HG02852 (cell line): ENCODE measurements around the gene NIN.
"Not testable (repeated sequence)": the region's sequence is repeated elsewhere in the genome, so short reads cannot be mapped to it uniquely, and the experiment has no call there.

ENCODE experiments used
- ATAC-seq: cut with Tn5 transposase; IDR thresholded peaks from one replicate; pipeline ENCODE4 v1.9.1; 2021; ENCODE audit warnings: mild to moderate bottlenecking, moderate library complexity; ENCODE audit not compliant: unreplicated experiment

NIN gene

GRCh38 chr14:50719911-50720759 lies 110.8 kb downstream of the NIN start:
- no peak for ATAC-seq

- ATAC-seq, result no peak
These were observed 112.0 kb downstream of the NIN start for GRCh38 chr14:50718949-50719348.

- no peak for ATAC-seq
These were observed 113.2 kb downstream of the NIN start for GRCh38 chr14:50717811-50718210.

GRCh38 chr14:50714450-50715073 lies 116.4 kb downstream of the NIN start:
- no peak for ATAC-seq

GRCh38 chr14:50711043-50711442 lies 119.9 kb downstream of the NIN start:
- no peak for ATAC-seq

DNA sequence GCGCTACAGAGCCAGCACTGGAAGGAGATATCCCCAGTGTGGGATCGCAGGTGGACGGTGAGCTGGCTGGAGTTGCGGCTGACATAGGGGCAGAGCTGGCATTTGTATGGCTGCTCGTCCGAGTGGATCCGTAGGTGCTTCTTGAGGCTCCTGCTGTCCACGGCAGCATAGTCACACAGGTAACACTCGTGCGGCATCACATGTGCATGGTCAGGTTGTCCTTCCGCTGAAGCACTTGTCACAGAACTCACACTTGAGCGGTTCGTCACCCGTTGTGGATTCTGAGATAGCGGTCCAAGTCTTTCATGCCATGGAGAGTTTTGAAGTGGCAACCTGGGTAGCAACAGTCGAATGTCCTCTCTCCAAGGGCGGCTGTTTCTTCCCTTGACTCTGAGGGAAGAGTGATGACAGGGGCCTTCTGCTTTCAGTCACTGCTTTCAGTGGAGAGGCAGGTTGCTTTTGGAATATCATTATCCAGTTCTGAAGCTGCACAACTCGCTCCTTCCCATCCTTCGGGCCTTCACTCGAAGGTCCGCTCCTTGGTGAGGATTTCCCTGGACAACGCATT lies 125.9 kb downstream of the NIN start:
- ATAC-seq, result no peak

DNA sequence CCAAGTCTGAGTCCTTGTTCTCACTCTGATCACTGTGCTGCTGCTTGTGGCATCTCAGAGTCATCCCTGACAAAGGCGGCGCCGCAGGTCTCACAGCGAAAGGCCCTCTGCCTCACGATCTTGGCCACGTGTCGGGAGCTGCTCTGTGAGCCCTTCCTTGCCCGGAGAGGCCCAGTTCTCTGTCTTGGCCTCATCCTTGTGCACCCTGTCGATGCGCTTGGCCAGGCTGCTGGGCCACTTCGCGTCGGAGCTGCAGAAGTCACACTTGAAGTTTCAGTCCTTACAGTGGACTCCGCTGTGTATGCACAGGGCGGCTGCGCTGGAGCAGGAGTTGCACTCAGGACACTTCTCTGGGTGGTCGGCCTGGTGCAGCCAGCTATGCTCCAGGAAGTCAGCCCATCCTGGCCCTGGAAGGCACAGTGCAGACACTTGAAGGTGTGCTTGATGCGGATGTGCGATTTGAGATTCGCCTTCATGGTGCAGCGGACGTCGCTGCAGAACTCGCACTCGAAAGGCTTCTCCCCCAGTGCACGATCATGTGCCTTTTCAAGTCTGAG lies 126.4 kb downstream of the NIN start:
- ATAC-seq, result no peak

- no peak for ATAC-seq
These were observed 133.2 kb downstream of the NIN start for GRCh38 chr14:50697659-50698290.

GRCh38 chr14:50694260-50694659 lies 136.7 kb downstream of the NIN start:
- not testable (repeated sequence) for ATAC-seq

- ATAC-seq, result no peak
These were observed 142.1 kb downstream of the NIN start for GRCh38 chr14:50688875-50689274.

DNA sequence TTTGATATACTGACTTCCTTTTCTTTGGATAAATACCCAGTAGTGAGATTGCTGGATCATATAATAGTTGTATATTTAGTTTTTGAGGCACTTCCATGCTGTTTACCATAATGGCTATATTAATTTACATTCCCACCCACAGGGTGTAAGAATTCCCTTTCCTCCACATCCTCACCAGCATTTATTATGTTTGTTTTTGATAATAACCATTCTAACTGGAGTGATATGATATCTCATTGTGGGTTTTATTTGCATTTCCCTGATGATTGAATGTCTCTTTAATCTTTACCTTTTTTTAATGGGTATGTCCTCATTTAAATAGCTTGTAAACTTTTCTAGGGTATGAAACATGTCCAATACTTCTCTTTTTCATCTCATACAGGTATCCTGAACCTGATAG lies 151.3 kb downstream of the NIN start:
- no peak for ATAC-seq

- no peak for ATAC-seq
These were observed 152.8 kb downstream of the NIN start for GRCh38 chr14:50678163-50678562.

DNA sequence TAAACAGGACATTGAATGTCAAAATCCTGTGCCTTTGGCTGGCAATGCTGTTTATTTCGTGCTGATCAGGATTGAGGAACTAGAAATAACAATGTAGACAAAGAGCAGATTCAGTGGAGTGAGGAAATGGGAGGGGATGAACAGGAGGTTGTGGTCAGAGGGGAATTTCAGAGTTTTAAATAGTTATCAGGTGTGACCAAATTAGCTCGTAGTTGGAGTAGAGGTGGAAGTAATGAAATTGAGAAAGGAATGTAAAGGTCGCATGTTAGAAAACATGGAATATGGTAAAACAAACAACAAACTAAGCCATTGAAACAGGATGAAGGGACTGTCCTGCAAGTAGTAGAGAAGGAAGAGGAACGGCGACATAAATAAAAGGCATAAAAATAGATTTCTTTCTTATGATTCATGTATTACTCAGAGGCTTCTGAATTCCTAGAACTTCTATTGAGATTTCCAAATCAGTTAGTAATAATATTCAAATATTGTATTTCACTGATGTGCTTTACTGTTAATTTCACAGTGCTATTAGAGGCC lies 153.4 kb downstream of the NIN start:
- ATAC-seq, result no peak

- ATAC-seq, result no peak
These were observed 154.0 kb downstream of the NIN start for GRCh38 chr14:50676814-50677516.

GRCh38 chr14:50675597-50675996 lies 155.4 kb downstream of the NIN start:
- ATAC-seq, result no peak

DNA sequence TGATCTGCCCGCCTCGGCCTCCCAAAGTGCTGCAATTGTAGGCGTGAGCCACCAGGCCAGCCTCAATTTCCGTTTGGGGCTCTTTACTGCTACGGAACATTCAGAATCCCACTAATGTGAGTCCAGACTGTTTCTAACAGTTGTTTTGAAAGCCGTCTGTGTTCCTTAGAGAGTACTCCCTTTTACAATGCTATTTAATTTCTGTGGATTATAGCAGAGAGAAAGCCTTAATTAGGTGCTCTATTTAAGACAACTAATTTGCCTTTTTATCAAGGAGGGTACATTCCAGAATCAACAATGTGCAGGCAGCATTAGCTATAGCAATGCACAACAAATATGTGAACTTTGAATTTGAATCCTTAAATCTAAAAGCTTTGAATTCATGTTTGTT lies 160.1 kb downstream of the NIN start:
- no peak for ATAC-seq

DNA sequence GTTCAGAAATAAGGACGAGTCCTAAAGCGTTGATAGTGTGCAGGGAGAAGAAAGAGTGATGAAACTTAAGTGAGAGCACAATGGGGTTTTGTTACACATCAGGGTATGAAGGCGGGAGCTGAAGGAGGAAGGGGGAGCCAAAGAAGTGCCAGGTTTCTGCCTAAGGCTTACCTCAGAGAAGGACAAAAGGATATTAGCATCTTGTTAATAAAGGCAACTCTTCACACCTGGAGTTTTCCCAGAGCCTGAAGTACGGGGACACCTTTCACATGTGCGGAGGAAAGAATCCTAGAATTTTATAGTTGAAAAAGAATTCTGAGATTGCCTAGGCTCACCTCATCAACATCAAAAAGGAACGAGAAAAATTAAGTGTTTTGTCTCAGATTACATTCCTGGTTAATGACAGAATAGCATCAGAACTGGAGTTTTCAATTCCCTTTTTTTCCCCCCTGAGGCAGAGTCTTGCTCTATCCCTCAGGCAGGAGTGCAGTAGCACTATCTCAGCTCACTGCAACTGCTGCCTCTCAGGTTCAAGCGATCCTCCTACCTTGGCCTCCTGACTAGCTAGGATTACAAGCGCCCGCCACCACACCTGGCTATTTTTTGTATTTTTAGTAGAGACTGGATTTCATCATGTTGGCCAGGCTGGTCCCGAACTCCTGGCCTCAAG lies 160.6 kb downstream of the NIN start:
- no peak for ATAC-seq
